ENCODE data around the gene ATP6V0C. TPM values are rescaled to one million over a fixed set of nuclear protein-coding genes. Genes with fewer than 3 reads are reported as not detected.

ATP6V0C gene
- total and polyA plus RNA-seq, 2 of the 13 experiments (the other 11 are each of a cell fraction or from before 2014, with no cell fraction given), result 10.4 to 20.1 TPM

- TF ChIP-seq SNAI1 (CRISPR knock-in tag; IDR thresholded peaks at IDR 0.05; ENCODE audit: borderline replicate concordance), result no peak
- TF ChIP-seq ZSCAN20 (CRISPR knock-in tag; IDR thresholded peaks at IDR 0.05; ENCODE audit: borderline replicate concordance), result peak; percentile 12; the same call in 1 of the 2 replicates
- peak; percentile 34; the same call in 1 of the 2 replicates for TF ChIP-seq ZBTB2 (CRISPR knock-in tag; IDR thresholded peaks at IDR 0.05; ENCODE audit: low read depth)
- peak; percentile 23 for TF ChIP-seq HNRNPK (IDR thresholded peaks at IDR 0.05; ENCODE audit: low read depth, low read length, poor library complexity, severe bottlenecking)
- TF ChIP-seq RARA (CRISPR knock-in tag; IDR thresholded peaks at IDR 0.05), result 0 out of 2 replicates have a peak, but pooled peaks have one; percentile 15
- TF ChIP-seq ZNF441 (CRISPR knock-in tag; IDR thresholded peaks at IDR 0.05; ENCODE audit: borderline replicate concordance), result no peak
- peak; percentile 43; the same call in 1 of the 2 replicates for TF ChIP-seq SOX5 (CRISPR knock-in tag; IDR thresholded peaks at IDR 0.05; ENCODE audit: borderline replicate concordance)
- 0 out of 2 replicates have a peak, but pooled peaks have one; percentile 45 for TF ChIP-seq YEATS4 (CRISPR knock-in tag; IDR thresholded peaks at IDR 0.05; ENCODE audit: borderline replicate concordance)
- TF ChIP-seq ATF3 (CRISPR knock-in tag; IDR thresholded peaks at IDR 0.05), result peak; percentile 14; the same call in 1 of the 2 replicates
- TF ChIP-seq KDM5A (IDR thresholded peaks at IDR 0.05; ENCODE audit: borderline replicate concordance, low read length), result peak; percentile 44; the same call in 1 of the 2 replicates
- no peak for TF ChIP-seq ZNF703 (CRISPR knock-in tag; IDR thresholded peaks at IDR 0.05; ENCODE audit: borderline replicate concordance)
- TF ChIP-seq HBP1 (CRISPR knock-in tag; IDR thresholded peaks at IDR 0.05; ENCODE audit: low read depth), result peak; percentile 82; the same call in 1 of the 2 replicates
- peak; percentile 87 for TF ChIP-seq CBX1 (IDR thresholded peaks at IDR 0.05; ENCODE audit: low read depth)
- TF ChIP-seq ZNF691 (CRISPR knock-in tag; IDR thresholded peaks at IDR 0.05; ENCODE audit: borderline replicate concordance, low read depth), result no peak
- peak; percentile 77; the same call in 1 of the 2 replicates for TF ChIP-seq TFDP1 (CRISPR knock-in tag; IDR thresholded peaks at IDR 0.05; ENCODE audit: borderline replicate concordance)
- TF ChIP-seq KDM2A (CRISPR knock-in tag; IDR thresholded peaks at IDR 0.05; ENCODE audit: borderline replicate concordance, low read depth), result peak; percentile 99
- TF ChIP-seq TFE3 (CRISPR knock-in tag; IDR thresholded peaks at IDR 0.05), result peak; percentile 87
- TF ChIP-seq ATF2 (CRISPR knock-in tag; IDR thresholded peaks at IDR 0.05), result no peak
- TF ChIP-seq STAG1 (CRISPR knock-in tag; IDR thresholded peaks at IDR 0.05), result 0 out of 2 replicates have a peak, but pooled peaks have one; percentile 3
- TF ChIP-seq ZC3H13 (CRISPR knock-in tag; IDR thresholded peaks at IDR 0.05), result peak; percentile 92
Observed at GRCh38 chr16:2520097-2520783, 6.5 kb downstream of the ATP6V0C start, which contains the start of gene AMDHD2 (continued).
